Measurements from ENCODE around the gene SPATA31C1. TPM values are rescaled to one million over a fixed set of nuclear protein-coding genes. Genes with fewer than 3 reads are reported as not detected.

SPATA31C1 gene
- total and polyA plus RNA-seq, 2 donors (not counting 3 experiments of a cell fraction or from before 2014, with no cell fraction given): not detected

DNA sequence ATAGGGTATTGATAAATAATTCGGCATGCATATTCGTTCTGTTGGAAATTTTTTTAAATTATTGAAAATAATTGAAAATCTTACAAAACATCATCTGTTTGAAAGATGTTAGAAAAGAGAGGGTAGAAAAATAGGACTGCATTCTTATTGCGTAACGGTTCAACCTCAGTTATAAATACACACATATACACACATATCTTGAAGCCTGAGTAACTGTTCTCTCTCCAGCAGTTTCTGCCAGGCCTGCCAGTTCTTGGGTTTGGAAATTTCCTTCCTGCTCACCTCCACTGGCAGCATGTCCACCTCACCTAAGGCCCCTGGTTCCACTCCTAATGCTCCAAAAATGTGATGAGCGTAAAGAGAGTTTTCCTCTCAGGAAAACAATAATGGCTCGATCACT is 26.0 kb upstream of the SPATA31C1 start:
- H3K9me3 ChIP-seq (replicated peaks; ENCODE audit: control insufficient read depth, insufficient read depth, low read length): no peaks in the 10 kb centered on the region
- dilution Hi-C loops (cut with MboI; ENCODE audit: extremely low pct_ligation_motif_present, low sequenced_read_pairs) (no loop called here), intact Hi-C loops (cut with micrococcal nuclease) (no loop called here)
- POLR2A ChIA-PET: no interaction called here
- H3K79me2 ChIP-seq (ENCODE audit: control insufficient read depth, insufficient read depth, low read length): no peaks in the 10 kb centered on the region
- peaks cover 0 to 3% of the 10 kb centered on the region in 2 experiments for H3K27me3 ChIP-seq (ENCODE audit: control insufficient read depth in 2 of 2, insufficient read depth in 2 of 2, low read length in 2 of 2)
- TF ChIP-seq FOS (IDR thresholded peaks at IDR 0.05; ENCODE audit: borderline replicate concordance, insufficient read depth, low read length) (no peak), MYC (IDR thresholded peaks at IDR 0.05; ENCODE audit: low read depth, low read length) (no peak), EZH2 (IDR thresholded peaks at IDR 0.05; ENCODE audit: borderline replicate concordance, low read depth, low read length, severe bottlenecking) (no peak), GATA2 (IDR thresholded peaks at IDR 0.05; ENCODE audit: insufficient read depth, insufficient read length, low read depth, low read length) (no peak), JUN (IDR thresholded peaks at IDR 0.05; ENCODE audit: borderline replicate concordance, insufficient read depth, insufficient read length, low read depth) (no peak), POLR2A (IDR thresholded peaks at IDR 0.05; ENCODE audit: low read depth, low read length) (no peak)
- TF ChIP-seq, protein P1, sequence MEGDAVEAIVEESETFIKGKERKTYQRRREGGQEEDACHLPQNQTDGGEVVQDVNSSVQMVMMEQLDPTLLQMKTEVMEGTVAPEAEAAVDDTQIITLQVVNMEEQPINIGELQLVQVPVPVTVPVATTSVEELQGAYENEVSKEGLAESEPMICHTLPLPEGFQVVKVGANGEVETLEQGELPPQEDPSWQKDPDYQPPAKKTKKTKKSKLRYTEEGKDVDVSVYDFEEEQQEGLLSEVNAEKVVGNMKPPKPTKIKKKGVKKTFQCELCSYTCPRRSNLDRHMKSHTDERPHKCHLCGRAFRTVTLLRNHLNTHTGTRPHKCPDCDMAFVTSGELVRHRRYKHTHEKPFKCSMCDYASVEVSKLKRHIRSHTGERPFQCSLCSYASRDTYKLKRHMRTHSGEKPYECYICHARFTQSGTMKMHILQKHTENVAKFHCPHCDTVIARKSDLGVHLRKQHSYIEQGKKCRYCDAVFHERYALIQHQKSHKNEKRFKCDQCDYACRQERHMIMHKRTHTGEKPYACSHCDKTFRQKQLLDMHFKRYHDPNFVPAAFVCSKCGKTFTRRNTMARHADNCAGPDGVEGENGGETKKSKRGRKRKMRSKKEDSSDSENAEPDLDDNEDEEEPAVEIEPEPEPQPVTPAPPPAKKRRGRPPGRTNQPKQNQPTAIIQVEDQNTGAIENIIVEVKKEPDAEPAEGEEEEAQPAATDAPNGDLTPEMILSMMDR (IDR thresholded peaks at IDR 0.05; ENCODE audit: extremely low read depth in 1 of 2, insufficient read depth in 1 of 2, low read depth in 1 of 2, low read length in 2 of 2): no peak
- TF ChIP-seq, protein P2, sequence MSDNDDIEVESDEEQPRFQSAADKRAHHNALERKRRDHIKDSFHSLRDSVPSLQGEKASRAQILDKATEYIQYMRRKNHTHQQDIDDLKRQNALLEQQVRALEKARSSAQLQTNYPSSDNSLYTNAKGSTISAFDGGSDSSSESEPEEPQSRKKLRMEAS (IDR thresholded peaks at IDR 0.05; ENCODE audit: insufficient read depth, insufficient read length): no peak
- H2AFZ ChIP-seq (ENCODE audit: low read depth, low read length): no peak overlapping the region
- no peak overlapping the region for H3K27ac ChIP-seq (ENCODE audit: insufficient read depth, low read depth, low read length)
- H3K4me1 ChIP-seq (ENCODE audit: control insufficient read depth, extremely low read depth, insufficient read depth, low read length): no peaks in the 10 kb centered on the region
- H4K20me1 ChIP-seq (replicated peaks; ENCODE audit: control insufficient read depth, extremely low read depth, insufficient read depth, low read length): no peaks in the 10 kb centered on the region
- FAIRE-seq (no peak), DNase-seq (ENCODE audit: low read depth, low spot score) (no peak)
- CTCF ChIA-PET: no interaction called here
- no peak overlapping the region for H3K4me2 ChIP-seq (ENCODE audit: insufficient read depth, low read length)
- no peak overlapping the region for H3K9ac ChIP-seq (replicated peaks; ENCODE audit: extremely low read depth, insufficient read depth, low read length)
- H3K4me3 ChIP-seq (replicated peaks in 1 of 3; ENCODE audit: insufficient read depth in 1 of 3, low read depth in 1 of 3, low read length in 3 of 3): no peak overlapping the region
- no peaks in the 10 kb centered on the region for H3K36me3 ChIP-seq (ENCODE audit: control insufficient read depth in 2 of 2, extremely low read depth in 1 of 2, insufficient read depth in 2 of 2, low read length in 2 of 2)
- no TSS peak for BruUV-seq (replicated peaks)
- H3K9me1 ChIP-seq (replicated peaks; ENCODE audit: control insufficient read depth, extremely low read depth, insufficient read depth, low read length): no peaks in the 10 kb centered on the region
